Type B pancreatic cell (in vitro differentiated cells): ENCODE results near the gene ZFPM1. TPM values are rescaled to one million over a fixed set of nuclear protein-coding genes. Genes with fewer than 3 reads are reported as not detected.
A peak's percentile ranks its signal among the peaks of the same experiment; 100 is the strongest.

ENCODE experiments used
- DNase-seq: peaks from one replicate; pipeline ENCODE4 v3.0.0; 2021; ENCODE audit warnings: mixed read lengths; ENCODE audit not compliant: unreplicated experiment; ENCODE audit errors: extremely low spot score
- H3K27ac Mint-ChIP-seq: 2 replicates; pipeline ENCODE4 v1.8.0; 2021; ENCODE audit warnings: mild to moderate bottlenecking, mixed read lengths
- H3K27me3 Mint-ChIP-seq: 2 replicates; pipeline ENCODE4 v1.8.0; 2021; ENCODE audit warnings: mixed read lengths
- H3K36me3 Mint-ChIP-seq: 2 replicates; pipeline ENCODE4 v1.8.0; 2021; ENCODE audit warnings: mixed read lengths
- H3K4me1 Mint-ChIP-seq: one replicate; pipeline ENCODE4 v1.8.0; 2021; ENCODE audit warnings: mixed read lengths; ENCODE audit not compliant: unreplicated experiment
- H3K4me3 Mint-ChIP-seq: 2 replicates; pipeline ENCODE4 v1.8.0; 2021; ENCODE audit warnings: mild to moderate bottlenecking, mixed read lengths
- H3K9me3 Mint-ChIP-seq: 2 replicates; pipeline ENCODE4 v1.8.0; 2021; ENCODE audit warnings: mixed read lengths
- CTCF ChIP-seq: fragments of 200-600 bp; sonication (generic); conservative IDR thresholded peaks from 2 replicates; pipeline ENCODE4 v1.5.0; 2021; ENCODE audit warnings: antibody characterized with exemption, mild to moderate bottlenecking
- total RNA-seq: library from RNA; stranded (reverse); gene quantifications from 2 replicates; pipeline ENCODE4 v1.2.1, GENCODE V29; 2021; ENCODE audit warnings: low replicate concordance

The ZFPM1 gene
- total RNA-seq, 1 donor from 2014 or later, result 24.0 TPM

GRCh38 chr16:88463411-88463810 lies 10.3 kb downstream of the ZFPM1 start:
- no peak overlapping the region for H3K4me3 Mint-ChIP-seq
- H3K36me3 Mint-ChIP-seq, result no peaks in the 10 kb centered on the region
- DNase-seq, result no peak
- no peaks in the 10 kb centered on the region for H3K27me3 Mint-ChIP-seq
- H3K4me1 Mint-ChIP-seq, result peaks cover 5% of the 10 kb centered on the region
- no peaks in the 10 kb centered on the region for H3K9me3 Mint-ChIP-seq
- TF ChIP-seq CTCF, result no peak
- no peak overlapping the region for H3K27ac Mint-ChIP-seq

- TF ChIP-seq CTCF, result no peak
- Mint-ChIP-seq H3K4me3 (peak overlapping the region; percentile 14), H3K36me3 (no peaks in the 10 kb centered on the region), H3K4me1 (peaks cover 5% of the 10 kb centered on the region), H3K27ac (no peak overlapping the region), H3K9me3 (no peaks in the 10 kb centered on the region), H3K27me3 (no peaks in the 10 kb centered on the region)
- no peak for DNase-seq
These were observed 11.6 kb downstream of the ZFPM1 start for GRCh38 chr16:88464447-88465318.

GRCh38 chr16:88465387-88465983 lies 12.4 kb downstream of the ZFPM1 start:
- no peak for DNase-seq
- H3K36me3 Mint-ChIP-seq, result no peaks in the 10 kb centered on the region
- no peak overlapping the region for H3K27ac Mint-ChIP-seq
- no peaks in the 10 kb centered on the region for H3K9me3 Mint-ChIP-seq
- no peaks in the 10 kb centered on the region for H3K27me3 Mint-ChIP-seq
- no peak overlapping the region for H3K4me3 Mint-ChIP-seq
- peaks cover 5% of the 10 kb centered on the region for H3K4me1 Mint-ChIP-seq
- TF ChIP-seq CTCF, result no peak

- Mint-ChIP-seq H3K4me3 (no peak overlapping the region), H3K27ac (no peak overlapping the region), H3K27me3 (no peaks in the 10 kb centered on the region), H3K4me1 (peaks cover 5% of the 10 kb centered on the region), H3K9me3 (no peaks in the 10 kb centered on the region), H3K36me3 (no peaks in the 10 kb centered on the region)
- DNase-seq, result no peak
- TF ChIP-seq CTCF, result no peak
These were observed 13.2 kb downstream of the ZFPM1 start for GRCh38 chr16:88466175-88466862.

GRCh38 chr16:88466949-88467348 lies 13.9 kb downstream of the ZFPM1 start:
- Mint-ChIP-seq H3K36me3 (no peaks in the 10 kb centered on the region), H3K9me3 (no peaks in the 10 kb centered on the region), H3K27ac (no peak overlapping the region), H3K4me1 (no peaks in the 10 kb centered on the region), H3K4me3 (no peak overlapping the region), H3K27me3 (no peaks in the 10 kb centered on the region)
- no peak for DNase-seq
- TF ChIP-seq CTCF, result no peak
